Breast epithelium (tissue), 3 donors: Measurements from ENCODE around the gene WDR5B.

Experiments
- POLR2A ChIP-seq: fragments of 450-650 bp; IDR thresholded peaks from one replicate; pipeline ENCODE4 v1.6.1; 2016; ENCODE audit warnings: antibody characterized with exemption, mild to moderate bottlenecking, moderate library complexity
- POLR2AphosphoS5 ChIP-seq, 3 donors: sonication (generic); formaldehyde crosslinking; IDR thresholded peaks; one replicate each; pipeline ENCODE4 v1.6.1; 2017; ENCODE audit warnings: antibody characterized with exemption in 3 of 3
- TF ChIP-seq, protein P1 (sequence below), 3 donors: fragments of 450-650 bp; IDR thresholded peaks; one replicate each; pipeline ENCODE4 v1.5.1; 2016 to 2017; ENCODE audit warnings: antibody characterized with exemption in 3 of 3, mild to moderate bottlenecking in 3 of 3, moderate library complexity in 3 of 3

DNA sequence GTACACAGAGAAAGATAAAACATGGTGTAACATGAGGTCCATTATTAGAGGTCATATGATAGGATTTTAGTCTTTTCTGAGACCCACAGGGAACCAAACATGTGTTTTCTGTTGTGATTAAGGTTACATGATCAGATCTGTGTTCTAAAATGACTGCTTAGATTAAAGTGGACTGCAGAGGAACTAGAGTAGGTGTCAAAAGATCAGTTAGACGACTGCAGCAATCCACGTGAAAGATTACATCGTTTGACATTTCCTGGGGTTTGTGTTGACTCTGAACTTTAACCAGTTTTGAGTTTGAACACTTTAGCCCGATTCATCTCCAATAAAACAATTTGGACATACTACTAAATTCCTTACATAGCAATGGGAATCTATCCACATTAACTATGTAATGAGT lies 37.9 kb downstream of the WDR5B start:
- no peak for TF ChIP-seq POLR2A
- TF ChIP-seq, protein P1, sequence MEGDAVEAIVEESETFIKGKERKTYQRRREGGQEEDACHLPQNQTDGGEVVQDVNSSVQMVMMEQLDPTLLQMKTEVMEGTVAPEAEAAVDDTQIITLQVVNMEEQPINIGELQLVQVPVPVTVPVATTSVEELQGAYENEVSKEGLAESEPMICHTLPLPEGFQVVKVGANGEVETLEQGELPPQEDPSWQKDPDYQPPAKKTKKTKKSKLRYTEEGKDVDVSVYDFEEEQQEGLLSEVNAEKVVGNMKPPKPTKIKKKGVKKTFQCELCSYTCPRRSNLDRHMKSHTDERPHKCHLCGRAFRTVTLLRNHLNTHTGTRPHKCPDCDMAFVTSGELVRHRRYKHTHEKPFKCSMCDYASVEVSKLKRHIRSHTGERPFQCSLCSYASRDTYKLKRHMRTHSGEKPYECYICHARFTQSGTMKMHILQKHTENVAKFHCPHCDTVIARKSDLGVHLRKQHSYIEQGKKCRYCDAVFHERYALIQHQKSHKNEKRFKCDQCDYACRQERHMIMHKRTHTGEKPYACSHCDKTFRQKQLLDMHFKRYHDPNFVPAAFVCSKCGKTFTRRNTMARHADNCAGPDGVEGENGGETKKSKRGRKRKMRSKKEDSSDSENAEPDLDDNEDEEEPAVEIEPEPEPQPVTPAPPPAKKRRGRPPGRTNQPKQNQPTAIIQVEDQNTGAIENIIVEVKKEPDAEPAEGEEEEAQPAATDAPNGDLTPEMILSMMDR (IDR thresholded peaks at IDR 0.05) = no peak
- TF ChIP-seq POLR2AphosphoS5 (IDR thresholded peaks at IDR 0.05) = no peak
